GM12878 (cell line): Measurements from ENCODE around the gene KLK6. TPM values are rescaled to one million over a fixed set of nuclear protein-coding genes. Genes with fewer than 3 reads are reported as not detected.

Experiments
- ATAC-seq: fragments of 200-7000 bp; cut with Tn5 transposase; 3 replicates; pipeline ENCODE4 v1.9.1; 2020; ENCODE audit warnings: mild to moderate bottlenecking, moderate library complexity
- Bru-seq: library from RNA; stranded (reverse); fragments of 400-500 nt; gene quantifications from one replicate; lab custom pipeline; 2021; lab: Mats Ljungman, UMichigan
- BruChase-seq, 2 experiments: library from RNA; stranded (reverse); fragments of 400-500 nt; gene quantifications; one replicate each; lab custom pipeline; 2021; lab: Mats Ljungman, UMichigan
- BruUV-seq: library from RNA; stranded (reverse); fragments of 400-500 nt; replicated peaks from 2 replicates; lab custom pipeline; 2021; lab: Mats Ljungman, UMichigan
- CTCF ChIA-PET: fragments of 300-600 bp; sonication (Branson Sonifier 250); formaldehyde crosslinking; extraction: SDS; loops from one replicate; lab custom pipeline; 2021; ENCODE audit warnings: inconsistent platforms; lab: Yijun Ruan, JAX
- POLR2A ChIA-PET: fragments of 350-600 bp; formaldehyde crosslinking; extraction: SDS; loops from one replicate; lab custom pipeline; 2021; ENCODE audit warnings: inconsistent platforms; lab: Charles Lee
- RAD21 ChIA-PET: fragments of 300-600 bp; sonication (Branson Sonifier 250); formaldehyde crosslinking; loops from one replicate; lab custom pipeline; 2023; ENCODE audit warnings: antibody characterized with exemption; ENCODE audit not compliant: unreplicated experiment; lab: Charles Lee
- SMC1A ChIA-PET: fragments of 300-600 bp; sonication (Branson Sonifier 250); formaldehyde crosslinking; loops from one replicate; lab custom pipeline; 2023; ENCODE audit not compliant: unreplicated experiment, uncharacterized antibody; lab: Charles Lee
- DNase-seq: peaks from one replicate; pipeline ENCODE4 v3.0.0-alpha.2; 2011; ENCODE audit warnings: low read depth, low spot score
- FAIRE-seq: peaks from 3 replicates; lab custom pipeline; 2011; peaks lifted over from hg19 to GRCh38; lab: Jason Lieb, UNC
- H2AFZ ChIP-seq: 2 replicates; pipeline ENCODE4 v1.6.0; 2011; ENCODE audit warnings: low read depth, low read length, control low read depth; ENCODE audit not compliant: control insufficient read depth
- H3K27ac ChIP-seq: 2 replicates; pipeline ENCODE4 v1.5.1; 2011; ENCODE audit warnings: control low read depth; ENCODE audit not compliant: control insufficient read depth, insufficient read depth
- H3K27me3 ChIP-seq, 2 experiments: replicated peaks in 1 of 2; 2 replicates each; pipeline versions ENCODE4 v1.6.0 to v1.6.1; 2011; ENCODE audit warnings: low read length in 1 of 2; ENCODE audit not compliant: control insufficient read depth in 2 of 2, insufficient read depth in 2 of 2
- H3K36me3 ChIP-seq, 2 experiments: 2 replicates each; pipeline ENCODE4 v1.5.1; 2011; ENCODE audit warnings: low read length in 1 of 2; ENCODE audit not compliant: control insufficient read depth in 2 of 2, insufficient read depth in 2 of 2
- H3K4me1 ChIP-seq: 2 replicates; pipeline ENCODE4 v1.6.1; 2011; ENCODE audit warnings: mild to moderate bottlenecking, low read length, moderate library complexity, mixed read lengths; ENCODE audit not compliant: control insufficient read depth, insufficient read depth
- H3K4me2 ChIP-seq: 2 replicates; pipeline ENCODE4 v1.6.0; 2011; ENCODE audit warnings: control low read depth; ENCODE audit not compliant: control insufficient read depth, insufficient read depth
- H3K4me3 ChIP-seq: fragments of 200-600 bp; sonication (generic); 2 replicates; pipeline ENCODE4 v1.5.1; 2016
- H3K79me2 ChIP-seq: 2 replicates; pipeline ENCODE4 v1.6.0; 2011; ENCODE audit warnings: low read length; ENCODE audit not compliant: control insufficient read depth, insufficient read depth
- H3K9ac ChIP-seq: 2 replicates; pipeline ENCODE4 v1.8.0; 2011; ENCODE audit warnings: low read length, control low read depth, mixed read lengths; ENCODE audit not compliant: control insufficient read depth, insufficient read depth
- H3K9me3 ChIP-seq: replicated peaks from 3 replicates; pipeline ENCODE4 v1.5.1; 2011; ENCODE audit warnings: mild to moderate bottlenecking, low read length; ENCODE audit not compliant: control insufficient read depth, insufficient read depth
- H4K20me1 ChIP-seq: 2 replicates; pipeline ENCODE4 v1.6.0; 2011; ENCODE audit not compliant: control insufficient read depth, insufficient read depth
- PML ChIP-seq: IDR thresholded peaks from 2 replicates; pipeline ENCODE4 v1.6.1; 2012; ENCODE audit warnings: low read length, inconsistent platforms
- POLR2AphosphoS2 ChIP-seq: IDR thresholded peaks from 2 replicates; pipeline ENCODE4 v1.6.1; 2011; ENCODE audit warnings: low read depth, mild to moderate bottlenecking, low read length, improper control_type of control experiment, moderate library complexity
- RAD21 ChIP-seq: IDR thresholded peaks from 2 replicates; pipeline ENCODE4 v1.6.1; 2011; ENCODE audit warnings: mild to moderate bottlenecking, low read depth, low read length, moderate library complexity; ENCODE audit not compliant: insufficient read depth
- SIX5 ChIP-seq: IDR thresholded peaks from 2 replicates; pipeline ENCODE4 v1.6.1; 2011; ENCODE audit warnings: mild to moderate bottlenecking, low read depth, low read length, moderate library complexity; ENCODE audit not compliant: severe bottlenecking
- ZNF217 ChIP-seq: fragments of 450-650 bp; IDR thresholded peaks from 2 replicates; pipeline ENCODE4 v1.6.1; 2017; ENCODE audit warnings: antibody characterized with exemption, mild to moderate bottlenecking
- WGBS: methylation state at CpG from one replicate; pipeline ENCODE4 v1.1.6; 2016; ENCODE audit warnings: low lambda C conversion rate; ENCODE audit not compliant: insufficient replicate concordance, insufficient coverage; ENCODE audit errors: missing lambda C conversion rate; 5-methylcytosine and 5-hydroxymethylcytosine counted together
- in situ Hi-C: fragments of 300-500 bp; cut with MboI; formaldehyde crosslinking; loops from 9 replicates; pipeline ENCODE4 v1.14.3; 2018; ENCODE audit warnings: mixed read lengths
- intact Hi-C: fragments of 100-400 bp; cut with micrococcal nuclease; formaldehyde crosslinking; loops from one replicate; pipeline ENCODE4 v1.14.2; 2022; ENCODE audit not compliant: unreplicated experiment
- long read RNA-seq, 2 experiments: library from polyadenylated mRNA; unstranded; transcript quantifications; one replicate each; pipeline ENCODE4 v2.0.0, GENCODE V29; 2019 to 2020
- polyA minus RNA-seq, 3 experiments: library from RNA; depleted of rRNA, polyadenylated mRNA; stranded (reverse); fragments of >200 nt; gene quantifications; 2 replicates each; pipeline ENCODE4 v1.2.3, GENCODE V29; 2011
- polyA plus RNA-seq, 11 experiments: library from polyadenylated mRNA; depleted of rRNA in 4 of 11; unstranded in 6 of 11; stranded (reverse) in 5 of 11; fragments of >200 nt; fragmentation: Nextera tagmentation in 4 of 11; fragmentation: Illumina TruSeq in 1 of 11; extraction: Ambion mirVana in 4 of 11; extraction: Trizol in 1 of 11; gene quantifications; 1 replicate in 1 of 11; 2 replicates in 10 of 11; pipeline versions ENCODE4 v1.2.1 to v1.2.3, GENCODE V29; 2011 to 2016; ENCODE audit warnings: inconsistent platforms in 2 of 11, missing spikeins in 2 of 11, low read depth in 1 of 11
- total RNA-seq, 4 experiments: library from RNA; depleted of rRNA in 3 of 4; stranded (reverse); fragments of >200 nt in 3 of 4; fragmentation: Illumina TruSeq in 1 of 4; extraction: Trizol in 1 of 4; gene quantifications; 2 replicates each; pipeline versions ENCODE4 v1.2.1 to v1.2.3, GENCODE V29; 2013 to 2021
- TF ChIP-seq, protein P1 (sequence below): fragments of 450-650 bp; IDR thresholded peaks from 2 replicates; pipeline ENCODE4 v1.6.1; 2017; ENCODE audit warnings: mild to moderate bottlenecking, low read depth, inconsistent platforms; ENCODE audit not compliant: poor library complexity, severe bottlenecking
- TF ChIP-seq, protein P2 (sequence below): fragments of 150-350 bp; IDR thresholded peaks from 2 replicates; pipeline ENCODE4 v1.6.1; 2014; ENCODE audit warnings: mild to moderate bottlenecking, low read depth, low read length

The KLK6 gene
- total RNA-seq (2013; cell fraction: nucleolus; rRNA removed): not detected in 2 replicates
- not detected in 2 replicates for total RNA-seq (2014; rRNA removed)
- not detected in 2 replicates for total RNA-seq (2014; rRNA removed; fragmentation: Illumina TruSeq; extraction: Trizol)
- total RNA-seq (2021): not detected in 2 replicates
- not detected for polyA plus RNA-seq (2011; ENCODE audit: low read depth)
- not detected in 2 replicates for polyA plus RNA-seq (2011; rRNA removed)
- polyA plus RNA-seq (2011; cell fraction: cytosol; rRNA removed): not detected in 2 replicates
- not detected in 2 replicates for polyA plus RNA-seq (2011; cell fraction: nucleus; rRNA removed)
- not detected in 2 replicates for polyA plus RNA-seq (2012)
- not detected in 2 replicates for polyA plus RNA-seq (2014; fragmentation: Illumina TruSeq; extraction: Trizol)
- not detected for polyA plus RNA-seq (2014; fragmentation: Nextera tagmentation; extraction: Ambion mirVana)
- not detected in 2 replicates for polyA plus RNA-seq (2014; rRNA removed)
- polyA plus RNA-seq (2016; fragmentation: Nextera tagmentation; extraction: Ambion mirVana): not detected
- not detected in 2 replicates for polyA minus RNA-seq (2011; rRNA and poly(A)+ RNA removed)
- not detected in 2 replicates for polyA minus RNA-seq (2011; cell fraction: cytosol; rRNA and poly(A)+ RNA removed)
- not detected in 2 replicates for polyA minus RNA-seq (2011; cell fraction: nucleus; rRNA and poly(A)+ RNA removed)
- not detected for Bru-seq, nascent RNA
- not detected for BruChase-seq, experiment 1, labeled RNA remaining after a 6-hour chase
- not detected for BruChase-seq, experiment 2, labeled RNA remaining after a 2-hour chase
- long read RNA-seq, experiment 1: 0 reads
- long read RNA-seq, experiment 2: 0 reads

DNA sequence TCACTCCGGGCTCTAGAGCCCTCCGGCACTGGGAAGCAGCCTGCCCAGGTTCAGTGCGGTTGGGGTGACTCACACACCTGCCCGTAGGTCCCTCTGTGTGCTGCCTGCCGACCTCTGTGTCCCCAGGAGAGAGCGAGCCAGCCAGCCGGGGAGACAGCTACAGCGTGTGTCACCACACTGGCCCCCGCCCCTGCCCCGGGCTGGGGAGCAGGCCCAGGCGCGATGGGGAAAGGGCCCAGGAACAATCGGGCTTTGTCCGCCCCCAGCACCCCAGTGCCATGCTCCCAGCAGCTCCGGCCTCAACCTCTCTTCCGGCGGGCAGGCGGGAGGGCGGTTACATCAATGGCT is at the start of gene KLK6:
Gene KLK6 (minus strand): TSS at position 179 of the 348 bp plus-strand sequence. CDS start 1,487 bp downstream, outside the sequence.
- in situ Hi-C loops: no loop called here

More for the DNA sequence above, at the start of gene KLK6:
- POLR2A ChIA-PET: no interaction called here
- peaks cover 2% of the 10 kb centered on the region in 2 experiments; a peak in 3 of 4 replicates for H3K27me3 ChIP-seq
- CTCF ChIA-PET: no interaction called here
- no TSS peak for BruUV-seq
- WGBS: 41% methylated on average over 19 of the region's 19 CpGs
- intact Hi-C loops: no loop called here
- no peaks in the 10 kb centered on the region for H3K79me2 ChIP-seq
- RAD21 ChIA-PET: no interaction called here
- H3K36me3 ChIP-seq: no peaks in the 10 kb centered on the region
- H3K4me1 ChIP-seq: no peaks in the 10 kb centered on the region
- no peaks in the 10 kb centered on the region for H4K20me1 ChIP-seq
- DNase-seq (no peak), ATAC-seq (no peak), FAIRE-seq (no peak)
- SMC1A ChIA-PET: no interaction called here
- H3K4me3 ChIP-seq: no peak within 1 kb of the TSS
- no peaks in the 10 kb centered on the region for H3K9me3 ChIP-seq
- H2AFZ ChIP-seq: no peak within 1 kb of the TSS
- H3K4me2 ChIP-seq: no peak within 1 kb of the TSS
- no peak within 1 kb of the TSS for H3K9ac ChIP-seq
- TF ChIP-seq SIX5: no peak
- TF ChIP-seq POLR2AphosphoS2: no peak
- TF ChIP-seq, protein P1, sequence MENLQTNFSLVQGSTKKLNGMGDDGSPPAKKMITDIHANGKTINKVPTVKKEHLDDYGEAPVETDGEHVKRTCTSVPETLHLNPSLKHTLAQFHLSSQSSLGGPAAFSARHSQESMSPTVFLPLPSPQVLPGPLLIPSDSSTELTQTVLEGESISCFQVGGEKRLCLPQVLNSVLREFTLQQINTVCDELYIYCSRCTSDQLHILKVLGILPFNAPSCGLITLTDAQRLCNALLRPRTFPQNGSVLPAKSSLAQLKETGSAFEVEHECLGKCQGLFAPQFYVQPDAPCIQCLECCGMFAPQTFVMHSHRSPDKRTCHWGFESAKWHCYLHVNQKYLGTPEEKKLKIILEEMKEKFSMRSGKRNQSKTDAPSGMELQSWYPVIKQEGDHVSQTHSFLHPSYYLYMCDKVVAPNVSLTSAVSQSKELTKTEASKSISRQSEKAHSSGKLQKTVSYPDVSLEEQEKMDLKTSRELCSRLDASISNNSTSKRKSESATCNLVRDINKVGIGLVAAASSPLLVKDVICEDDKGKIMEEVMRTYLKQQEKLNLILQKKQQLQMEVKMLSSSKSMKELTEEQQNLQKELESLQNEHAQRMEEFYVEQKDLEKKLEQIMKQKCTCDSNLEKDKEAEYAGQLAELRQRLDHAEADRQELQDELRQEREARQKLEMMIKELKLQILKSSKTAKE: no peak
- no peak for TF ChIP-seq PML
- TF ChIP-seq, protein P2, sequence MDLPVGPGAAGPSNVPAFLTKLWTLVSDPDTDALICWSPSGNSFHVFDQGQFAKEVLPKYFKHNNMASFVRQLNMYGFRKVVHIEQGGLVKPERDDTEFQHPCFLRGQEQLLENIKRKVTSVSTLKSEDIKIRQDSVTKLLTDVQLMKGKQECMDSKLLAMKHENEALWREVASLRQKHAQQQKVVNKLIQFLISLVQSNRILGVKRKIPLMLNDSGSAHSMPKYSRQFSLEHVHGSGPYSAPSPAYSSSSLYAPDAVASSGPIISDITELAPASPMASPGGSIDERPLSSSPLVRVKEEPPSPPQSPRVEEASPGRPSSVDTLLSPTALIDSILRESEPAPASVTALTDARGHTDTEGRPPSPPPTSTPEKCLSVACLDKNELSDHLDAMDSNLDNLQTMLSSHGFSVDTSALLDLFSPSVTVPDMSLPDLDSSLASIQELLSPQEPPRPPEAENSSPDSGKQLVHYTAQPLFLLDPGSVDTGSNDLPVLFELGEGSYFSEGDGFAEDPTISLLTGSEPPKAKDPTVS: no peak
- TF ChIP-seq ZNF217: no peak
- no peak for TF ChIP-seq RAD21
- TF ChIP-seq, all 136 proteins: peak for 0
- no peak within 1 kb of the TSS for H3K27ac ChIP-seq
